Measurements from ENCODE around the gene LAMC1. TPM values are rescaled to one million over a fixed set of nuclear protein-coding genes. Genes with fewer than 3 reads are reported as not detected.

LAMC1 gene
- total RNA-seq, 4 donors from 2014 or later, result 58.3 to 124 (median 77.6) TPM

DNA sequence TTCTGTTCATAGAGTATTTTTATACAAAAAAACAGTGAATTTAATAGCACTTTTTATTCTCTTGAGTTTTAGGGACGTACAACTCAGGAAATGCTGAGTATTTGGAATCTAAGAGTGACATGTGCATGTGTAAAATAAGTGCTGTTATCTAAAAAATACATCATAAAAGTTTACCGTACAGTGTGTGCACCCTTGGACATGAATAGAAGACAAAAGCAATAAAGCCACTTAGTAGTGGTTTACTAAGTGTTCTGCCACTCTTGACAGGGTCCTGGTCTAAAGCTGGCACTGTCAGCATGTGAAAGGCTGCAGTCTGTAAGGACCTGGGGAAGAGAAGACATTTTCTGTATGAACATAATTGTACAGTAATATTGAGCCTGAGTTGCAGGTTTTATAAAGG, 51.0 kb downstream of the LAMC1 start:
- H3K27me3 ChIP-seq, result no peaks in the 10 kb centered on the region
- DNase-seq (ENCODE audit: low spot score in 2 of 2), result no peak
- TF ChIP-seq POLR2AphosphoS5 (IDR thresholded peaks at IDR 0.05), result no peak
- TF ChIP-seq, protein P1, sequence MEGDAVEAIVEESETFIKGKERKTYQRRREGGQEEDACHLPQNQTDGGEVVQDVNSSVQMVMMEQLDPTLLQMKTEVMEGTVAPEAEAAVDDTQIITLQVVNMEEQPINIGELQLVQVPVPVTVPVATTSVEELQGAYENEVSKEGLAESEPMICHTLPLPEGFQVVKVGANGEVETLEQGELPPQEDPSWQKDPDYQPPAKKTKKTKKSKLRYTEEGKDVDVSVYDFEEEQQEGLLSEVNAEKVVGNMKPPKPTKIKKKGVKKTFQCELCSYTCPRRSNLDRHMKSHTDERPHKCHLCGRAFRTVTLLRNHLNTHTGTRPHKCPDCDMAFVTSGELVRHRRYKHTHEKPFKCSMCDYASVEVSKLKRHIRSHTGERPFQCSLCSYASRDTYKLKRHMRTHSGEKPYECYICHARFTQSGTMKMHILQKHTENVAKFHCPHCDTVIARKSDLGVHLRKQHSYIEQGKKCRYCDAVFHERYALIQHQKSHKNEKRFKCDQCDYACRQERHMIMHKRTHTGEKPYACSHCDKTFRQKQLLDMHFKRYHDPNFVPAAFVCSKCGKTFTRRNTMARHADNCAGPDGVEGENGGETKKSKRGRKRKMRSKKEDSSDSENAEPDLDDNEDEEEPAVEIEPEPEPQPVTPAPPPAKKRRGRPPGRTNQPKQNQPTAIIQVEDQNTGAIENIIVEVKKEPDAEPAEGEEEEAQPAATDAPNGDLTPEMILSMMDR (IDR thresholded peaks at IDR 0.05), result no peak
- TF ChIP-seq POLR2A (IDR thresholded peaks at IDR 0.05), result no peak
- no peak for TF ChIP-seq EP300 (IDR thresholded peaks at IDR 0.05)
- no peak overlapping the region for H3K4me3 ChIP-seq
- WGBS, result 50% methylated on average over 2 of the region's 2 CpGs
- H3K9me3 ChIP-seq, result no peaks in the 10 kb centered on the region
- no peak overlapping the region for H3K27ac ChIP-seq
- H3K36me3 ChIP-seq, result no peaks in the 10 kb centered on the region
- H3K4me1 ChIP-seq, result peaks cover 40% of the 10 kb centered on the region

DNA sequence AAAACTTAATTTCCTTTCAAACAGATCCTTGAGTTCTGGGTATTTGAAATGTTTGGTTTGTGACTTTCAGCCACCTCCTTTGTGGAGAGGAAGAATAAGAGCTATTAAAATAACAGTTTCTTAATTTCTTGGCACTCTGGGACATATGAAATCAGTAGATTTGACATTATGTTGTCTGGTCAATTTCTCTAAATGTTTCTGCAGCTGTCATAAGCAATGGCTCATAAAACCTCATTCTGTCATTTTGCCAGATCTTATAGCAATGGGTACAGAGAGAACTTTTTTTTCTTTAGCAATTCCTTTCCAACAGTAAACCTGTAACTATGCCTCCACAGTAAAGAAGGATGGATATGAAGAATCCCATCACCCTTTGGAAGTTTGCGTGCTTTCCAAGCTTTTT, 52.6 kb downstream of the LAMC1 start:
- no peaks in the 10 kb centered on the region for H3K9me3 ChIP-seq
- H3K27ac ChIP-seq, result peak overlapping the region; percentile 11
- WGBS, result 69% methylated on average over 1 of the region's 1 CpG
- H3K36me3 ChIP-seq, result no peaks in the 10 kb centered on the region
- no peak for DNase-seq (ENCODE audit: low spot score in 2 of 2)
- H3K27me3 ChIP-seq, result no peaks in the 10 kb centered on the region
- TF ChIP-seq POLR2A (IDR thresholded peaks at IDR 0.05) (no peak), EP300 (IDR thresholded peaks at IDR 0.05) (no peak), POLR2AphosphoS5 (IDR thresholded peaks at IDR 0.05) (no peak)
- TF ChIP-seq, protein P1 (IDR thresholded peaks at IDR 0.05), result no peak
- H3K4me1 ChIP-seq, result peaks cover 45% of the 10 kb centered on the region
- H3K4me3 ChIP-seq, result no peak overlapping the region

DNA sequence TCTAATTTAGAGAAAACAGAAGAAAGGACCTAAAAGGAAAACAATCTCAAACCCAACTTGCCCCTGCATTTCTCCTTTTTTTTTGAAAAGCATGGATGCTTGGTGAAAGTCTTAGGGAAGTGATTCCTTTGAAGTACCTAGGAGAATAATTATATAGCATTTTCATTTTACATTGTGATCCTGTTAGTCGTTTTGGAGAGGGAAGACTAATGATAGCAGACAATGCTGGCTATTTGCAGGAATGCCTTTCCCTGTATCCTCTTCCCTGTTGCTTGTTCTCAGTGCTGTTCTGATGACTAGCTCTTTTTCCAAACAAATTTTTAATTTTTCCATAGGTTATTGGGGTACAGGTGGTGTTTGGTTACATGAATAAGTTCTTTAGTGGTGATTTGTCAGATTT, 53.9 kb downstream of the LAMC1 start:
- Histone ChIP-seq H3K4me3 (no peak overlapping the region), H3K27ac (no peak overlapping the region), H3K4me1 (peaks cover 38% of the 10 kb centered on the region), H3K36me3 (no peaks in the 10 kb centered on the region), H3K27me3 (no peaks in the 10 kb centered on the region), H3K9me3 (no peaks in the 10 kb centered on the region)
- no peak for DNase-seq (ENCODE audit: low spot score in 2 of 2)
- TF ChIP-seq POLR2AphosphoS5 (IDR thresholded peaks at IDR 0.05) (no peak), EP300 (IDR thresholded peaks at IDR 0.05) (no peak), POLR2A (IDR thresholded peaks at IDR 0.05) (no peak)
- TF ChIP-seq, protein P1 (IDR thresholded peaks at IDR 0.05), result no peak
- WGBS, result 34% methylated on average over 1 of the region's 1 CpG

DNA sequence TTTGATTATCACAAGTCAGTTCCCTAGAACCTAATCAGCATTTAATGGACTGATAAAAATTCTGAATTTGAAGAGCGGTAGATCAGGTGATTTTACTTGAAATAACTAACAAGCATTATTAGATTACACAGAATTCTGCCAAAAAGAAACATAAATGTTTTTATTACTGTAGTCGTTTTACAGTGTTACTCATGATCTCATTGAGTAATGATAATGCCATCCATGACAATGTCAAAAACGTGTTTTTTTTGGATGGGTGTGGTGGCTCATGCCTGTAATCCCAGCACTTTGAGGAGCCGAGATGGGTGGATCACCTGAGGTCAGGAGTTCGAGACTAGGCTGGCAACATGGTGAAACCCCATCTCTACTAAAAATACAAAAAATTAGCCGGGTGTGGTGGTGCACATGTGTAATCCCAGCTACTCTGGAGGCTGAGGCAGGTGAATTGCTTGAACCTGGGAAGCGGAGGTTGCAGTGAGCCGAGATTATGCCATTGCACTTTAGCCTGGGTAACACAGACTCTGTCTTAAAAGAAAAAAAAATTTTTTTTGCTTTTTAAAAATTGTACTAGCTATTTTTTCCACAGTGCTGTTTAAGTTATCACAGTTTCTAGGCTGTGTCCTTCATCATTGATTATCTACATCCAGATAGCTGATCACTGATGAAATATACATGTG, 56.6 kb downstream of the LAMC1 start:
- DNase-seq (ENCODE audit: low spot score in 2 of 2), result no peak
- no peak overlapping the region for H3K4me3 ChIP-seq
- no peaks in the 10 kb centered on the region for H3K9me3 ChIP-seq
- peaks cover 34% of the 10 kb centered on the region for H3K4me1 ChIP-seq
- no peaks in the 10 kb centered on the region for H3K27me3 ChIP-seq
- no peak overlapping the region for H3K27ac ChIP-seq
- TF ChIP-seq POLR2A (IDR thresholded peaks at IDR 0.05) (no peak), EP300 (IDR thresholded peaks at IDR 0.05) (no peak), POLR2AphosphoS5 (IDR thresholded peaks at IDR 0.05) (no peak)
- TF ChIP-seq, protein P1 (IDR thresholded peaks at IDR 0.05), result no peak
- H3K36me3 ChIP-seq, result no peaks in the 10 kb centered on the region
- WGBS, result 60% methylated on average over 8 of the region's 8 CpGs

DNA sequence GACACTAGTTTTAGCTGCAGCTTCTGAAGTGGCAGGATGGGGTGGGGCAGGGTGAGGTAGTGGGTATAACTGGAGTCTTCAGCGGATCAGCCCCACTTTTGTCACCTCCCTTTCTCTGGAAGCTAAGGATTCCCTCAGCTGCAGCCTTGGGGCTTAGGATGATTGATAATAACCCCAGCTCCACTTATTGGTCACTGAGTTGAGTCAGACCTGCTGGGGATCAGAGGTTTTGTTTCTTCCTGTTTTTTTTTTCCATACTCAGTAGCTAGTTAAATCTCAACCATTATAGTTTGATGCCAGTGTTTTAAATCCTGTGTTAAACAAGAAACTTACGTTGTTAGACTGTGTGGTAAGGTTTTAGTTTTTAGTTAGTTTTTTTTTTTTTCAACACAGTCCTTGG, 57.2 kb downstream of the LAMC1 start:
- 48% methylated on average over 2 of the region's 2 CpGs for WGBS
- Histone ChIP-seq H3K4me3 (no peak overlapping the region), H3K27me3 (no peaks in the 10 kb centered on the region), H3K9me3 (no peaks in the 10 kb centered on the region), H3K27ac (no peak overlapping the region), H3K36me3 (no peaks in the 10 kb centered on the region), H3K4me1 (peaks cover 33% of the 10 kb centered on the region)
- no peak for TF ChIP-seq POLR2AphosphoS5 (IDR thresholded peaks at IDR 0.05)
- no peak for TF ChIP-seq EP300 (IDR thresholded peaks at IDR 0.05)
- no peak for DNase-seq (ENCODE audit: low spot score in 2 of 2)
